Endothelial cell of umbilical vein (primary cell): ENCODE measurements around the gene PHLPP1. TPM values are rescaled to one million over a fixed set of nuclear protein-coding genes. Genes with fewer than 3 reads are reported as not detected.

Experiments used
- BruUV-seq: library from RNA; stranded (reverse); fragments of 400-500 nt; replicated peaks from 2 replicates; lab custom pipeline; 2021; lab: Mats Ljungman, UMichigan
- CTCF ChIA-PET: fragments of 300-600, 350-600 bp; sonication (Branson Sonifier 250); formaldehyde crosslinking; loops from one replicate; lab custom pipeline; 2021; ENCODE audit warnings: antibody characterized with exemption, inconsistent platforms; lab: Charles Lee
- POLR2A ChIA-PET: fragments of 300-600, 350-600 bp; sonication (Branson Sonifier 250); formaldehyde crosslinking; loops from one replicate; lab custom pipeline; 2021; ENCODE audit warnings: antibody characterized with exemption, inconsistent platforms; lab: Charles Lee
- DNase-seq: peaks from one replicate; pipeline ENCODE4 v3.0.0-alpha.2; 2011; ENCODE audit warnings: low read depth, low spot score
- FAIRE-seq: peaks from 2 replicates; lab custom pipeline; 2011; peaks lifted over from hg19 to GRCh38; lab: Jason Lieb, UNC
- H2AFZ ChIP-seq: 2 replicates; pipeline ENCODE4 v1.6.0; 2012; ENCODE audit warnings: low read depth, low read length, control low read depth, inconsistent platforms
- H3K27ac ChIP-seq: 2 replicates; pipeline ENCODE4 v1.5.1; 2011; ENCODE audit warnings: low read depth, mild to moderate bottlenecking, control low read depth, low read length, moderate library complexity; ENCODE audit not compliant: insufficient read depth
- H3K27me3 ChIP-seq, 2 experiments: 2 replicates each; pipeline versions ENCODE4 v1.6.0 to v1.6.1; 2011; ENCODE audit warnings: low read length in 2 of 2, mixed read lengths in 1 of 2; ENCODE audit not compliant: control insufficient read depth in 2 of 2, insufficient read depth in 2 of 2
- H3K36me3 ChIP-seq, 2 experiments: 2 replicates in 1 of 2; 3 replicates in 1 of 2; pipeline ENCODE4 v1.5.1; 2011; ENCODE audit warnings: low read length in 2 of 2, mild to moderate bottlenecking in 1 of 2, moderate library complexity in 1 of 2; ENCODE audit not compliant: control insufficient read depth in 2 of 2, insufficient read depth in 2 of 2; ENCODE audit errors: extremely low read depth in 1 of 2
- H3K4me1 ChIP-seq: 3 replicates; pipeline ENCODE4 v1.5.1; 2011; ENCODE audit warnings: mild to moderate bottlenecking, low read length; ENCODE audit not compliant: control insufficient read depth, insufficient read depth; ENCODE audit errors: extremely low read depth
- H3K4me2 ChIP-seq: 2 replicates; pipeline ENCODE4 v1.6.1; 2011; ENCODE audit warnings: low read length, control low read depth, mixed read lengths; ENCODE audit not compliant: insufficient read depth
- H3K4me3 ChIP-seq, 3 experiments: fragments of 200-600 bp in 1 of 3; sonication (generic), shearing (Covaris generic) in 1 of 3; replicated peaks in 1 of 3; 2 replicates each; pipeline ENCODE4 v1.5.1; 2011 to 2016; ENCODE audit warnings: control low read depth in 3 of 3, low read length in 3 of 3, mild to moderate bottlenecking in 2 of 3, inconsistent platforms in 1 of 3, low read depth in 1 of 3, moderate library complexity in 1 of 3; ENCODE audit not compliant: insufficient read depth in 1 of 3
- H3K79me2 ChIP-seq: 2 replicates; pipeline ENCODE4 v1.6.0; 2012; ENCODE audit warnings: low read length, inconsistent platforms; ENCODE audit not compliant: control insufficient read depth, insufficient read depth
- H3K9ac ChIP-seq: replicated peaks from 2 replicates; pipeline ENCODE3; 2011; ENCODE audit warnings: low read length, control low read depth; ENCODE audit not compliant: insufficient read depth; ENCODE audit errors: extremely low read depth
- H3K9me1 ChIP-seq: replicated peaks from 3 replicates; pipeline ENCODE4 v1.6.0; 2011; ENCODE audit warnings: mild to moderate bottlenecking, low read length; ENCODE audit not compliant: control insufficient read depth, insufficient read depth; ENCODE audit errors: extremely low read depth
- H3K9me3 ChIP-seq: replicated peaks from 2 replicates; pipeline ENCODE4 v1.5.1; 2012; ENCODE audit warnings: low read length, inconsistent platforms; ENCODE audit not compliant: control insufficient read depth, insufficient read depth
- H4K20me1 ChIP-seq: replicated peaks from 2 replicates; pipeline ENCODE3; 2011; ENCODE audit warnings: mild to moderate bottlenecking, low read length; ENCODE audit not compliant: control insufficient read depth, insufficient read depth; ENCODE audit errors: extremely low read depth
- FOS ChIP-seq: IDR thresholded peaks from 2 replicates; pipeline ENCODE4 v1.6.1; 2011; ENCODE audit warnings: mild to moderate bottlenecking, low read length, moderate library complexity, borderline replicate concordance; ENCODE audit not compliant: insufficient read depth
- GATA2 ChIP-seq: IDR thresholded peaks from 2 replicates; pipeline ENCODE4 v1.7.0; 2011; ENCODE audit warnings: low read depth, mild to moderate bottlenecking, moderate library complexity, mixed read lengths, low read length; ENCODE audit not compliant: insufficient read length, insufficient read depth
- JUN ChIP-seq: IDR thresholded peaks from 2 replicates; pipeline ENCODE4 v1.6.1; 2011; ENCODE audit warnings: borderline replicate concordance, low read depth; ENCODE audit not compliant: insufficient read length, insufficient read depth
- MYC ChIP-seq: IDR thresholded peaks from one replicate; pipeline ENCODE4 v1.6.1; 2011; ENCODE audit warnings: mild to moderate bottlenecking, low read depth, low read length
- POLR2A ChIP-seq: IDR thresholded peaks from 2 replicates; pipeline ENCODE4 v1.6.1; 2012; ENCODE audit warnings: low read depth, mild to moderate bottlenecking, control low read depth, low read length
- POLR2AphosphoS5 ChIP-seq: IDR thresholded peaks from 2 replicates; pipeline ENCODE4 v1.6.1; 2012; ENCODE audit warnings: low read depth, mild to moderate bottlenecking, control low read depth, low read length, moderate library complexity; ENCODE audit not compliant: insufficient read depth
- dilution Hi-C: fragments of 300-500 bp; cut with MboI; formaldehyde crosslinking; loops from one replicate; pipeline ENCODE4 v1.15.0; 2019; ENCODE audit warnings: low sequenced_read_pairs; ENCODE audit not compliant: extremely low pct_ligation_motif_present
- intact Hi-C: fragments of 100-400 bp; cut with micrococcal nuclease; formaldehyde crosslinking; loops from one replicate; pipeline ENCODE4 v1.10.0; 2022
- polyA plus RNA-seq, 4 experiments: library from polyadenylated mRNA; depleted of rRNA in 3 of 4; stranded (reverse) in 3 of 4; unstranded in 1 of 4; fragments of >200 nt; gene quantifications; 2 replicates each; pipeline versions ENCODE4 v1.2.1 to v1.2.3, GENCODE V29; 2011 to 2012; ENCODE audit warnings: missing spikeins in 1 of 4
- small RNA-seq: library from RNA; depleted of rRNA; stranded (forward); fragments of <200 nt; gene quantifications from one replicate; pipeline ENCODE3, GENCODE V24; 2012; ENCODE audit warnings: low replicate concordance, low read depth; ENCODE audit not compliant: insufficient read depth, insufficient read length
- total RNA-seq: library from RNA; stranded (reverse); gene quantifications from 2 replicates; pipeline ENCODE4 v1.2.3, GENCODE V29; 2021
- TF ChIP-seq, protein P1 (sequence below), 2 donors: IDR thresholded peaks; 1 replicate in 1 of 2; 2 replicates in 1 of 2; pipeline ENCODE4 v1.5.1; 2011; ENCODE audit warnings: low read length in 2 of 2, mild to moderate bottlenecking in 2 of 2, moderate library complexity in 2 of 2, control low read depth in 1 of 2, inconsistent platforms in 1 of 2, low read depth in 1 of 2; ENCODE audit not compliant: insufficient read depth in 1 of 2; ENCODE audit errors: extremely low read depth in 1 of 2

The PHLPP1 gene
- total and polyA plus RNA-seq, 2 donors (not counting 3 experiments of a cell fraction or from before 2014, with no cell fraction given), result 4.0 to 10.8 TPM

GRCh38 chr18:63028380-63028779, 313.0 kb downstream of the PHLPP1 start:
- no TSS peak for BruUV-seq
- ChIA-PET POLR2A (no interaction called here), CTCF (interaction anchor here (1.1 to 4.2 kb wide), 2 partner anchors 12 to 89 kb away, joined by 3 to 18 read pairs; no protein-coding TSS in a partner anchor)
- DNase-seq (no peak), FAIRE-seq (no peak)
- no peak overlapping the region for H3K4me3 ChIP-seq
- no peaks in the 10 kb centered on the region for H3K79me2 ChIP-seq
- no peak overlapping the region for H2AFZ ChIP-seq
- dilution Hi-C loops (no loop called here), intact Hi-C loops (no loop called here)
- no peaks in the 10 kb centered on the region for H4K20me1 ChIP-seq
- H3K4me1 ChIP-seq, result no peaks in the 10 kb centered on the region
- TF ChIP-seq GATA2 (no peak), JUN (no peak), POLR2AphosphoS5 (no peak), POLR2A (no peak), FOS (no peak), MYC (no peak)
- TF ChIP-seq, protein P1, sequence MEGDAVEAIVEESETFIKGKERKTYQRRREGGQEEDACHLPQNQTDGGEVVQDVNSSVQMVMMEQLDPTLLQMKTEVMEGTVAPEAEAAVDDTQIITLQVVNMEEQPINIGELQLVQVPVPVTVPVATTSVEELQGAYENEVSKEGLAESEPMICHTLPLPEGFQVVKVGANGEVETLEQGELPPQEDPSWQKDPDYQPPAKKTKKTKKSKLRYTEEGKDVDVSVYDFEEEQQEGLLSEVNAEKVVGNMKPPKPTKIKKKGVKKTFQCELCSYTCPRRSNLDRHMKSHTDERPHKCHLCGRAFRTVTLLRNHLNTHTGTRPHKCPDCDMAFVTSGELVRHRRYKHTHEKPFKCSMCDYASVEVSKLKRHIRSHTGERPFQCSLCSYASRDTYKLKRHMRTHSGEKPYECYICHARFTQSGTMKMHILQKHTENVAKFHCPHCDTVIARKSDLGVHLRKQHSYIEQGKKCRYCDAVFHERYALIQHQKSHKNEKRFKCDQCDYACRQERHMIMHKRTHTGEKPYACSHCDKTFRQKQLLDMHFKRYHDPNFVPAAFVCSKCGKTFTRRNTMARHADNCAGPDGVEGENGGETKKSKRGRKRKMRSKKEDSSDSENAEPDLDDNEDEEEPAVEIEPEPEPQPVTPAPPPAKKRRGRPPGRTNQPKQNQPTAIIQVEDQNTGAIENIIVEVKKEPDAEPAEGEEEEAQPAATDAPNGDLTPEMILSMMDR (IDR thresholded peaks at IDR 0.05; ENCODE audit: extremely low read depth in 1 of 2, insufficient read depth in 1 of 2, low read depth in 1 of 2, low read length in 2 of 2), result no peak
- no peak overlapping the region for H3K9ac ChIP-seq
- no peak overlapping the region for H3K27ac ChIP-seq
- no peaks in the 10 kb centered on the region for H3K27me3 ChIP-seq
- no peaks in the 10 kb centered on the region for H3K9me1 ChIP-seq
- H3K4me2 ChIP-seq, result no peak overlapping the region
- H3K36me3 ChIP-seq, result no peaks in the 10 kb centered on the region
- no peaks in the 10 kb centered on the region for H3K9me3 ChIP-seq

Small RNAs within 50 kb of the gene (small RNA-seq; reads per million reads assigned to genes)
- not detected for gene RNU6-142P

Other genes with a start within 250 kb of the PHLPP1 start
- gene ZCCHC2, start 192.5 kb upstream of the PHLPP1 start, total RNA-seq, result 20.6 and 27.2 TPM in 2 replicates
- 16.2 and 18.0 TPM in 2 replicates for gene ZCCHC2, start 192.5 kb upstream of the PHLPP1 start, polyA plus RNA-seq